Glutamatergic neuron (in vitro differentiated cells): ENCODE measurements around the gene CHN1. TPM values are rescaled to one million over a fixed set of nuclear protein-coding genes. Genes with fewer than 3 reads are reported as not detected.

Experiments
- DNase-seq: peaks from one replicate; pipeline ENCODE4 v3.0.0; 2022
- H3K27ac Mint-ChIP-seq: one replicate; pipeline ENCODE4 v1.8.0; 2020; ENCODE audit warnings: mild to moderate bottlenecking, mixed read lengths, inconsistent platforms; ENCODE audit not compliant: unreplicated experiment
- H3K27me3 Mint-ChIP-seq: one replicate; pipeline ENCODE4 v1.8.0; 2020; ENCODE audit warnings: mild to moderate bottlenecking, moderate library complexity, mixed read lengths, inconsistent platforms; ENCODE audit not compliant: unreplicated experiment
- H3K36me3 Mint-ChIP-seq: one replicate; pipeline ENCODE4 v1.8.0; 2020; ENCODE audit warnings: mild to moderate bottlenecking, mixed read lengths, inconsistent platforms; ENCODE audit not compliant: unreplicated experiment
- H3K4me1 Mint-ChIP-seq: one replicate; pipeline ENCODE4 v1.8.0; 2020; ENCODE audit warnings: mild to moderate bottlenecking, low read depth, mixed read lengths, inconsistent platforms; ENCODE audit not compliant: unreplicated experiment
- H3K4me3 Mint-ChIP-seq: one replicate; pipeline ENCODE4 v1.8.0; 2020; ENCODE audit warnings: mild to moderate bottlenecking, mixed read lengths, inconsistent platforms; ENCODE audit not compliant: unreplicated experiment
- H3K9me3 Mint-ChIP-seq: one replicate; pipeline ENCODE4 v1.8.0; 2020; ENCODE audit warnings: mild to moderate bottlenecking, moderate library complexity, mixed read lengths, inconsistent platforms; ENCODE audit not compliant: unreplicated experiment
- total RNA-seq: library from RNA; stranded (reverse); fragmentation: NEBNext Ultra II Directional; extraction: Animal tissue kit (Norgen Biotek cat#: 25700); gene quantifications from one replicate; pipeline ENCODE4 v1.2.1, GENCODE V29; 2021; ENCODE audit not compliant: unreplicated experiment
- TF ChIP-seq, protein P1 (sequence below): fragments of 200-600 bp; sonication (generic); IDR thresholded peaks from one replicate; pipeline ENCODE4 v1.5.0; 2021; ENCODE audit not compliant: partially characterized antibody, unreplicated experiment

CHN1 gene
- total RNA-seq, 1 donor from 2014 or later = 212 TPM

- Mint-ChIP-seq H3K27ac (no peak overlapping the region), H3K36me3 (no peaks in the 10 kb centered on the region), H3K27me3 (no peaks in the 10 kb centered on the region), H3K4me3 (no peak overlapping the region), H3K4me1 (peaks cover 8% of the 10 kb centered on the region), H3K9me3 (no peaks in the 10 kb centered on the region)
- no peak for DNase-seq
- TF ChIP-seq, protein P1, sequence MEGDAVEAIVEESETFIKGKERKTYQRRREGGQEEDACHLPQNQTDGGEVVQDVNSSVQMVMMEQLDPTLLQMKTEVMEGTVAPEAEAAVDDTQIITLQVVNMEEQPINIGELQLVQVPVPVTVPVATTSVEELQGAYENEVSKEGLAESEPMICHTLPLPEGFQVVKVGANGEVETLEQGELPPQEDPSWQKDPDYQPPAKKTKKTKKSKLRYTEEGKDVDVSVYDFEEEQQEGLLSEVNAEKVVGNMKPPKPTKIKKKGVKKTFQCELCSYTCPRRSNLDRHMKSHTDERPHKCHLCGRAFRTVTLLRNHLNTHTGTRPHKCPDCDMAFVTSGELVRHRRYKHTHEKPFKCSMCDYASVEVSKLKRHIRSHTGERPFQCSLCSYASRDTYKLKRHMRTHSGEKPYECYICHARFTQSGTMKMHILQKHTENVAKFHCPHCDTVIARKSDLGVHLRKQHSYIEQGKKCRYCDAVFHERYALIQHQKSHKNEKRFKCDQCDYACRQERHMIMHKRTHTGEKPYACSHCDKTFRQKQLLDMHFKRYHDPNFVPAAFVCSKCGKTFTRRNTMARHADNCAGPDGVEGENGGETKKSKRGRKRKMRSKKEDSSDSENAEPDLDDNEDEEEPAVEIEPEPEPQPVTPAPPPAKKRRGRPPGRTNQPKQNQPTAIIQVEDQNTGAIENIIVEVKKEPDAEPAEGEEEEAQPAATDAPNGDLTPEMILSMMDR = no peak
Measured at GRCh38 chr2:174981331-174981730, 23.9 kb downstream of the CHN1 start.

GRCh38 chr2:174979996-174980395 lies 25.2 kb downstream of the CHN1 start:
- Mint-ChIP-seq H3K27ac (no peak overlapping the region), H3K9me3 (no peaks in the 10 kb centered on the region), H3K27me3 (no peaks in the 10 kb centered on the region), H3K36me3 (no peaks in the 10 kb centered on the region), H3K4me1 (peaks cover 5% of the 10 kb centered on the region), H3K4me3 (no peak overlapping the region)
- no peak for DNase-seq
- TF ChIP-seq, protein P1 = no peak

DNA sequence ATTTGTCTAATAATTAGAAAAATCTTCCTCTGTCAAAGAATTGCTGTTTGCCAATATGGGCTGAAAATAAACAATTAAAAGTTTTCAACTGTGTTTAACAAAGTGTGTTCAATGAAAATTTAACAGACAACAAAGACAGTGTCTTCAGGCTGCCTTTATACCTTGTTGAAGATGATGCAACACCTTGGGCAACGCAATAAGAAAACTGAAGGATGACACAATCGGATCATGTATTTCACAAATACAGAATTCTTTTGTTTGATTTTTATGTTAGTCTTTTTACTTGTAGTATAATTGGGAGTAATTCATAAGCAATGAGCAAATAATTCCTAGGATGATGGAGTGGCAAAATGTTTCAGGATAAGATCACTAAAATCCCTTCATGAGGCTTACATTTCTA lies 27.8 kb downstream of the CHN1 start:
- Mint-ChIP-seq H3K4me3 (no peak overlapping the region), H3K27me3 (no peaks in the 10 kb centered on the region), H3K9me3 (no peaks in the 10 kb centered on the region), H3K4me1 (peaks cover 4% of the 10 kb centered on the region), H3K36me3 (no peaks in the 10 kb centered on the region), H3K27ac (no peak overlapping the region)
- DNase-seq = no peak
- TF ChIP-seq, protein P1 = no peak

DNA sequence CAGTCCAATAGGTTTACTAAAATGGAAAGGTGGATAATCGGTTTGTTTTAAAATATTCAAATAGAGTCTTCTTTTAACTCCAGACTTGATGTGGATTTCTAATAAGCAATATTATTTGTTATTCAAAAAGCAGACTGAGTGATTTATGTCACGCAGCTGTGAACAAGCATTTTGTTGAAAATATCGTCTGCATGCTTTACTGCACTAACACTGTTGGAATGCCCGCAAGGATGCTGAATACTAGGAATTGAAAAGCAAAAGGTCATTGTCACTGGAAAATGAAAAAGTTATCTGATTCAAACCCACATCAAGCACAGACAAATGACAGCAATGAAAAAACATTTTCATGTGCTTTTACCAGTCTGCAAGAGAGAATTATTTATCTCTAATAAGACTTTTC lies 31.1 kb downstream of the CHN1 start:
- H3K27ac Mint-ChIP-seq = no peak overlapping the region
- H3K4me1 Mint-ChIP-seq = peaks cover 7% of the 10 kb centered on the region
- H3K27me3 Mint-ChIP-seq = no peaks in the 10 kb centered on the region
- no peak overlapping the region for H3K4me3 Mint-ChIP-seq
- TF ChIP-seq, protein P1 = no peak
- peaks cover 2% of the 10 kb centered on the region for H3K9me3 Mint-ChIP-seq
- no peak for DNase-seq
- H3K36me3 Mint-ChIP-seq = no peaks in the 10 kb centered on the region

DNA sequence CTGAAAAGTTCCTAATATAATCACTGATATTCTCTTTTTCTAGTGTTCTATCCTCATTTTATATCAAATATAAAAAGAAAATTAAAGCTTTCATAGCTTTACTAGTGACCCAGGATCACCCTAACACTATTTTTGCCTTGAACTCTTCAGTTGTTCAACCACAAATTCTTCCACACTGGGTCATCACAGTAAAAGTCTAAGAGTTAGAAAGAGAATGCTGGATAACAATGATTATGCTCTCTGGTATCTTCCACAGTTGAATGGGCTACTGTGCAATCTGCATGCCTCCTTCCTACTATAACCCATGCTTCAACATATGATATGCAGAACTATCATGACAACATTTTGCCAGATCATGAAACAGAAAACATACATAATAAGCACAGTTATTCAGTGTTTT lies 32.3 kb downstream of the CHN1 start:
- no peak overlapping the region for H3K27ac Mint-ChIP-seq
- peaks cover 2% of the 10 kb centered on the region for H3K9me3 Mint-ChIP-seq
- TF ChIP-seq, protein P1 = no peak
- peaks cover 8% of the 10 kb centered on the region for H3K4me1 Mint-ChIP-seq
- no peak for DNase-seq
- no peaks in the 10 kb centered on the region for H3K27me3 Mint-ChIP-seq
- no peak overlapping the region for H3K4me3 Mint-ChIP-seq
- H3K36me3 Mint-ChIP-seq = no peaks in the 10 kb centered on the region
